Stomach (tissue), 9 donors: ENCODE measurements around the gene LRRC63. TPM values are rescaled to one million over a fixed set of nuclear protein-coding genes. Genes with fewer than 3 reads are reported as not detected.

Experiments used
- DNase-seq, 2 donors: peaks; one replicate each; pipeline versions ENCODE4 v3.0.0 to v3.0.0-alpha.2; 2013 to 2019
- H3K27ac ChIP-seq, 5 donors: fragments of 200-600 bp in 4 of 5; sonication (generic) in 4 of 5; one replicate each; pipeline ENCODE4 v1.5.1; 2013 to 2019; ENCODE audit warnings: mild to moderate bottlenecking in 1 of 5, moderate library complexity in 1 of 5
- H3K27me3 ChIP-seq, 3 donors: fragments of 200-600 bp; sonication (generic); one replicate each; pipeline ENCODE4 v1.5.1; 2017 to 2019; ENCODE audit warnings: mixed run types in 1 of 3
- H3K36me3 ChIP-seq, 4 donors: fragments of 200-600 bp; sonication (generic); 1 replicate in 3 of 4; 2 replicates in 1 of 4; pipeline ENCODE4 v1.5.1; 2016 to 2019
- H3K4me1 ChIP-seq, 4 donors: fragments of 200-600 bp; sonication (generic); one replicate each; pipeline ENCODE4 v1.5.1; 2016 to 2019
- H3K4me3 ChIP-seq, 4 donors: fragments of 200-600 bp; sonication (generic) in 3 of 4; one replicate each; pipeline ENCODE4 v1.5.1; 2016 to 2019; ENCODE audit warnings: mild to moderate bottlenecking in 1 of 4
- H3K9me3 ChIP-seq, 4 donors: fragments of 200-600 bp; sonication (generic); one replicate each; pipeline ENCODE4 v1.5.1; 2016 to 2019
- CTCF ChIP-seq, 7 experiments: fragments of 450-650 bp in 4 of 7; fragments of 200-600 bp in 3 of 7; sonication (generic) in 3 of 7; IDR thresholded peaks; one replicate each; pipeline ENCODE4 v1.5.1; 2016 to 2019; ENCODE audit warnings: antibody characterized with exemption in 7 of 7, control low read depth in 2 of 7, mild to moderate bottlenecking in 1 of 7
- EP300 ChIP-seq: sonication (generic); formaldehyde crosslinking; IDR thresholded peaks from one replicate; pipeline ENCODE4 v1.6.1; 2017; ENCODE audit warnings: antibody characterized with exemption
- POLR2A ChIP-seq, 4 donors: fragments of 450-650 bp; IDR thresholded peaks; one replicate each; pipeline ENCODE4 v1.6.1; 2016; ENCODE audit warnings: antibody characterized with exemption in 4 of 4, control low read depth in 2 of 4, mild to moderate bottlenecking in 1 of 4, moderate library complexity in 1 of 4
- POLR2AphosphoS5 ChIP-seq, 3 donors: sonication (generic); formaldehyde crosslinking; IDR thresholded peaks; one replicate each; pipeline ENCODE4 v1.6.1; 2016; ENCODE audit warnings: antibody characterized with exemption in 3 of 3
- WGBS, 5 donors: extraction: QIAGEN DNeasy Blood & Tissue Kit in 3 of 5; methylation state at CpG; one replicate each; pipeline versions ENCODE4 v1.1.5 to v1.1.7; 2013 to 2018; 5-methylcytosine and 5-hydroxymethylcytosine counted together
- intact Hi-C: fragments of 100-400 bp; cut with DNase I; formaldehyde crosslinking; loops from one replicate; pipeline ENCODE4 v1.15.1; 2023; ENCODE audit warnings: low total_unique reads
- polyA plus RNA-seq, 3 donors: library from polyadenylated mRNA; stranded (reverse); fragments of 200-250 nt; gene quantifications; one replicate each; pipeline ENCODE4 v1.2.3, GENCODE V29; 2013
- total RNA-seq, 5 donors: library from RNA; depleted of rRNA; stranded (reverse); fragments of >200 nt; gene quantifications; one replicate each; pipeline versions ENCODE4 v1.1.0 to v1.2.3, GENCODE V29; 2014 to 2016
- donor health status: healthy with polysubstance abuse.
- donor health status: Bipolar disorder and iron deficiency.
- donor health status: healthy.

LRRC63 gene
- total and polyA plus RNA-seq, 8 donors, result 0.73 TPM; not detected in 7

GRCh38 chr13:46303742-46304385, 92.1 kb downstream of the LRRC63 start:
- Histone ChIP-seq H3K9me3 (peaks cover 0 to 5% (median 2%) of the 10 kb centered on the region in 4 donors), H3K4me3 (no peak overlapping the region), H3K4me1 (no peaks in the 10 kb centered on the region), H3K27me3 (no peaks in the 10 kb centered on the region), H3K27ac (no peak overlapping the region), H3K36me3 (no peaks in the 10 kb centered on the region)
- DNase-seq, result no peak
- no peak for TF ChIP-seq CTCF (IDR thresholded peaks at IDR 0.05)
- TF ChIP-seq POLR2AphosphoS5 (IDR thresholded peaks at IDR 0.05), result no peak
- TF ChIP-seq POLR2A (IDR thresholded peaks at IDR 0.05), result no peak
- TF ChIP-seq EP300, result no peak
- WGBS, 5 donors, result 63 to 78% (median 71%) methylated on average over 7 of the region's 7 CpGs
- intact Hi-C loops, result no loop called here

GRCh38 chr13:46304546-46304945, 92.8 kb downstream of the LRRC63 start:
- no peak overlapping the region for H3K4me3 ChIP-seq
- no peak overlapping the region for H3K27ac ChIP-seq
- TF ChIP-seq POLR2A (IDR thresholded peaks at IDR 0.05) (no peak), EP300 (no peak), CTCF (IDR thresholded peaks at IDR 0.05) (no peak), POLR2AphosphoS5 (IDR thresholded peaks at IDR 0.05) (no peak)
- DNase-seq, result no peak
- H3K9me3 ChIP-seq, result peaks cover 0 to 5% (median 2%) of the 10 kb centered on the region in 4 donors
- 84 to 92% (median 89%) methylated on average over 3 of the region's 3 CpGs for WGBS, 5 donors
- no peaks in the 10 kb centered on the region for H3K4me1 ChIP-seq
- no peaks in the 10 kb centered on the region for H3K27me3 ChIP-seq
- H3K36me3 ChIP-seq, result no peaks in the 10 kb centered on the region
- intact Hi-C loops, result no loop called here

GRCh38 chr13:46307554-46307953, 95.8 kb downstream of the LRRC63 start:
- Histone ChIP-seq H3K4me1 (no peaks in the 10 kb centered on the region), H3K27me3 (no peaks in the 10 kb centered on the region), H3K36me3 (no peaks in the 10 kb centered on the region), H3K9me3 (peaks cover 0 to 7% (median 5%) of the 10 kb centered on the region in 4 donors), H3K27ac (no peak overlapping the region), H3K4me3 (no peak overlapping the region)
- TF ChIP-seq CTCF (IDR thresholded peaks at IDR 0.05) (no peak), POLR2A (IDR thresholded peaks at IDR 0.05) (no peak), POLR2AphosphoS5 (IDR thresholded peaks at IDR 0.05) (no peak), EP300 (no peak)
- no peak for DNase-seq
- WGBS, 5 donors, result 75 to 81% (median 78%) methylated on average over 1 of the region's 1 CpG
- intact Hi-C loops, result no loop called here

GRCh38 chr13:46310066-46310465, 98.3 kb downstream of the LRRC63 start:
- Histone ChIP-seq H3K27me3 (no peaks in the 10 kb centered on the region), H3K4me3 (no peak overlapping the region), H3K27ac (no peak overlapping the region), H3K9me3 (peaks cover 0 to 7% (median 2%) of the 10 kb centered on the region in 4 donors), H3K36me3 (no peaks in the 10 kb centered on the region), H3K4me1 (no peaks in the 10 kb centered on the region)
- TF ChIP-seq POLR2AphosphoS5 (IDR thresholded peaks at IDR 0.05) (no peak), CTCF (IDR thresholded peaks at IDR 0.05) (no peak)
- intact Hi-C loops, result no loop called here
- WGBS, 5 donors, result 81 to 94% (median 89%) methylated on average over 1 of the region's 1 CpG
- DNase-seq, result no peak
